Femur (tissue), 1 donor: ENCODE measurements around the gene KDM5B.
A peak's percentile ranks its signal among the peaks of the same experiment; 100 is the strongest.
"Not testable (repeated sequence)": the region's sequence is repeated elsewhere in the genome, so short reads cannot be mapped to it uniquely, and the experiment has no call there.

Experiments used
- DNase-seq: peaks from one replicate; pipeline ENCODE4 v3.0.0-alpha.2; 2017

Gene KDM5B

DNA sequence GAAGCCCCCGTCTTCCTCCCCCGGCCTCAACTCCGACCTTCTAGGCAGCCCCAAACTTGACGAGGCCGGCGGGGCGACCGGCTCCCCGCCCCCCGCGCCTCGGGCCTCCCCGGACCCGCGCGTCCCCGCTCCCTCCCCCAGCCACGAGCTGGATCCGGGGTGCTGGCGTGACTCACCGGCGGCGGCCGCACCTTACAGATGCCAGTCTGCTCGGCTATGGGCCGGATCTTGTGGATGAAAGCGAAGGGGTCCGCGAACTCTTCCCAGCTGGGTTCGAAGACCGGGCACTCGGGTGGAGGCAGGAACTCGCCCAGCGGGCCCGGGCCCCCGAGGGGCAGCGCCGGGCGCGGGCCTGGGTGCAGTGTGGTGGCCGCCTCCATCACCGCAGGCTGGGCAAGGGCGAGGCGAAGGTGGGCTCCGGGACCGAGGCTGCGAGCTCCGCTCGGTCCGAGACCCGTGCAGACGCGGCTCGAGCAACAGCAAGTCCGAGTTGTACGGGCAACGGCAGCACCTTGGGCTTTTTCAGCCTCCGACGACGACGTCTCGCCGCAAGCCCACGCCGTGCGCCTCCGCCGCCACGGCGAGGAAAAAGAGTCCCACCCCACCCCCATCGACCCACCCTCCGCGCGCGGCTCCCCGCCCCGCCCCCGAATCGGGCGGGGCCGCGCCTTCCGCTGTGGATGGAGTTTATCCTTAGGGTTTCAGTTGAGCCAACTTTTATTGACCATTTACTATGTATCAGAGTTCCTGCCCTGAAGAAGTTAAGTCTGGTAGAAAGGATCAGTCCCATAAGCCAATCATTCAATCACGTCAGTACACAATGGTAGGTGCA lies at the start of gene KDM5B:
Gene KDM5B (minus strand): TSS at position 496 of the 832 bp plus-strand sequence. CDS start 116 bp downstream, at position 380.
- peak; percentile 82 for DNase-seq

DNA sequence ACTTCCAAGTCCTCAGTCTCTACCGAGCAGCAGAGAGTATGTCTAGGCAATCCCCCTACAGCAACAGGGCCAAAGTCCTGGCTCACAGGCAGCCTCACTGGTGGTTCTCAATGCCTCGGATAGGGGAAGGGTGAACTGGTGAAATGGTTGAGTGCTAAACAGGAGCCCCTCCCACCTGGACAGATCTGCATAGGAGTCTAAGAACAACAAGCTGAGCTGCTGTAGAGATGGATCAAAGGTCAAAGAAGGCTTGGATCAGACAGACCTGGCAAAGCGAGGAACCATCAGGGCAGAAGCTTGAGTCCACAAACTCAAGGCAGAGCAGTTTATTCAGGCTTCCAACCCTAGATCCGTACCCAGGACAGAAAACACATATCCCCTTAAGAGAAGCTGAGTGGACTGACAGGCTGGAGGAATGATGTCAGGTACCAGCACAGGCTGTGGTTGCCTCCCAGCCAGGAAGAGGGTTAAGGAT lies 49.0 kb upstream of the KDM5B start:
- no peak for DNase-seq

DNA sequence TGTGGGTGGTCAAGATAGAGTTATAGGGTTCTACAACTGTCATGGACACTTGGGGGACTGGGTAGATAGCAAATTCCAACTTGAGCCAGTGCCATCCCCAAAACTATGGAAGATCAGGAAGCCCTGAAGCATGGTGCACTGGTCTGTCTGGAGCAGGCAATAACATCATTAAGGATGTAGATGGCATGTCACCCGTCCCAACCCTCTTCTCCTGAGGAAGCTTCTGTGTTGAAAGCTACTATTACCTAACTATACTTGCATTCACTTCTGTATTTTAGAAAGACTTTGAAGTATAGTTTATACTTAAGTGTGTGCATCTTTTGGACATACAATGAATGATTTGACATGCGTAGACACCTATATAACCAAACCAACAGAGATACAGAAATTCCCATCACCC lies 47.8 kb upstream of the KDM5B start:
- no peak for DNase-seq

DNA sequence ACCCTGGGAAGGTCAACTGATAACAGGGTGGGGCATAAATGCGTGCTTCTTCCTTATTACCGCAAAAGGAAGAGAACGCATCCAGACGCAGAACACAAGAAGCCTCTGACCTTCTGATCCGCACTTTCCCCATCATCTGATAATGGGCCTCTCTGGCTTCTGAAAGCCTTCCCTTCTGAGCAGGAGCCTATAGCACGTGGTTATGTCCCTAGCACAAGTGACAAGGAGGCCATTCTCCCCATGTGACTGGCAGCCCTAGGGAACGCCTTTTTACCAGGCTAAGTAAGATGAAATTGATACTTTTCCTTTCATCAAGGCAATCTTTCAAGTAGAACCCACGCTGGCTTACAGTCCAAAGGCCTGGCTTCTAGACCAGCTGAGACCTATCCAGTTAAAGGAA lies 46.6 kb upstream of the KDM5B start:
- DNase-seq = no peak

DNA sequence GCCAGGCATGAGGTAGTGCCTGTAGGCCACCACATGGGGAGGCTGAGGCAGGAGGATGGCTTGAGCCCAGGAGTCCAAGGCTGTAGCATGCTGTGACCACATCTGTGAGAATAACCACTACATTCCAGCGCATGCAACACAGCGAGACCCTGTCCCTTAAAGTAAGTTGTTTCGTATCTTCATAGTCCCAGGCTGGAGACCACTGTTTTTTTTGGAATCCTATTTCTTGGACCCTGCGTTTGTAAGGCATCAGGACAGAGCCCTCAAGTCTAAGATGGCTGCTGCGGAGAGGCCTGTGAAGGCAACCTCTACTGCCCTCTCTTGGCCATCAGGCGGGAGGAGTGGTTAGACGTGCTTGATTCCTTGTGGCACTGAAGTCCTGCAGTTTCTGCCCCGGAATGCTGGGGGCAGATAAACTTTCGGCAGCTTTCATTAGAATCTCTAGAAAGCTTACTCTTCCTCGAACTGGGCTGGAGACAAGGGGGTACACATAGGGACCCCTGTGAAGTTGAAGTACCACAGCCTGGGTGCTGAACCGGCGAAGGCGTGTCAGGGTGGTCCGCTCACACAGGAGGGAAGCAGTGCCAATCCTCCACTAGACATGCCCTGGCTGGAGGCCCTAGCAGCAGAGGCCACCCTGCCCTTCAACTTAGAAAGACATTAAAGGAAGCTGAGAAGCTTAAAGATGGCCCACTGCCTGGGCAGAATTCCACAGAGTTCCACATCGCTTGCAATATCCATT lies 44.1 kb upstream of the KDM5B start:
- DNase-seq = peak; percentile 35

DNA sequence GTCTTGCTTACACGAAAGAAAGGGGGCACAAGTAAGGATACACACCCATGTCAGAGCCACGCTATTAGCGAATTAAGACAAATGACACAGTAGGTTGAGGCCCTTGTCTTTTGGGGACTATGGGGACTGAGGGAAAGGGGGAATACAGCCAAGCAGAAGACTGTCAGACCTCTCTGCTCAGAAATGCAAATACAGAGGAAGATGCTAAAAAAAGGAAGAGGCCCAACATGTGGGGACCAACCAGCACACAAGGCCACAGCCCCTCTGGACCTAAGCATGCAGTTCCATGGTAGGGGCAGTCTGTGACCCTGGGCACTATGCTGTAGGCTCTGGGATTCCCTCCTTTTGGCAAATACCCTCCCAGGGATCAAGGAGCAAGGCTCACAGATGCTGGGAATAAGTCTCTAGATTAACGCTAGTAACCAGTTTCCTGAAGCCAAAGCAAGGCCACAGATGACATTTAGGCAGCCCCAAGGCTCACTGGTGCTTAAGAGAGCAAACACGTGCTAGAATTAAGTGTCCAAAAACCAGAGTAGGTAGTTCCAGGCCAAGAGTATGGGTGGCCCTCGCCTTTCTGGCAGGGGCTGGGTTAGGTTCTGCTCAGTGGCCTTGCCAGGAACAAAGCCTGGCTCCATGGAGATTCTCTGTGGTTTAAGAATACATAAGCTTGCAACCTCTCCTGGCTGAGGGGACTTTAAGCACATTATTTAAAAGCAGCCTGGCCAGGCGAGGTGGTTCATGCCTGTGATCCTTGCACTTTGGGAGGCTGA lies 42.6 kb upstream of the KDM5B start:
- peak; percentile 39 for DNase-seq

DNA sequence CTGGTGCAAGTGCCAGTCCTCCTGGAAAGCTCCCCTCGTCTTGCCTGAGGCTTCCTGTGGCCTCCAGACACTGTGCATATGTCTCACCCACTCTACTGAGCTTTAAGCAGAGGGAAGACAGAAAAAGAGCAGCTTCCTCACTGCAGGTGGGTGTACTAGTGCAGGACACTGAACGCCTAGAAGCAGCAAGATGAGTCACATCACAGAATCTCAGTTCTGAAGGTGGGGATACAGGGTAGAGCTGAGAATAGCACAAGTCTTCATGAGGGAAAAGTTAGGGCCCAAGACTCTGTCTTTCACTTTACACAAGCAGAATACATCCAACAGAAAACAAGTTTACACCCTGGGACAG lies 39.9 kb upstream of the KDM5B start:
- DNase-seq = no peak

DNA sequence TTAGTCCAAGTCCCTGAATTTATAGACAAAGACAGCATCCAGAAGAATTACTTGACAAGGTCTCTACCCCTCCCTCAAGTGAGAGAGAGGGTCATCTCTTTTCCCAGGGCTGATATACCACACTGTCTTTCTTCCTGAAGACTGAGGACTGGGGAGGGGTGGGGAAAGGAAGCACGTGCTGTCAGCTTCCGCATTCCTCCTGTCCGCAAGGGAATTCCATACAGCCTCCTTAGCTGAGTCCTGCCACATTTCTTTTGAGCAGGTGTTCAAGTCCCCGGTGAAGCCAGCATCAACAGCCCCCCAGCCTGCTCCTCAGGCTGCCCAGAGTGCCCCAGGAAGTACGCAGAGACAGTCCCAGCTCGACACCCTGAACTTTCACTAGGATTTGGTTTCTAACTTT lies 36.7 kb upstream of the KDM5B start:
- no peak for DNase-seq

DNA sequence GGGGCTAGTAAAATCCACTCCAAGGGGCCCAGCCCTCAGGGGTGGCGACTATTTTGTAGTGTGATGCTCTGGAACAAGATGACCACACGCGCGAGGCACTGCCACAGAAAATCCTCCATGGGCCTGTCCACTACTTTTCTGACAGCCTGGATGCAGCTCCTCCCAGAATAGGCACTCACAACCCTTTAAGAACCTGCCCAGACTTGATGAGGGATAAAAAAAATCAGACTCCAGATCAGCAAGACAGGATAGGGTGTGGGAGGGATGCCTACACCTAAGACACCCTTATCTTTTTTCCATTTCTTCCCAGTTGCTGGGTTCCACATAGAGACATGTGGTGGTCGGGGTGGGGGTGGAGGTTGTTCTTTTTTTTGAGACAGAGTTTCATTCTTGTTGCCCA lies 36.0 kb upstream of the KDM5B start:
- no peak for DNase-seq

DNA sequence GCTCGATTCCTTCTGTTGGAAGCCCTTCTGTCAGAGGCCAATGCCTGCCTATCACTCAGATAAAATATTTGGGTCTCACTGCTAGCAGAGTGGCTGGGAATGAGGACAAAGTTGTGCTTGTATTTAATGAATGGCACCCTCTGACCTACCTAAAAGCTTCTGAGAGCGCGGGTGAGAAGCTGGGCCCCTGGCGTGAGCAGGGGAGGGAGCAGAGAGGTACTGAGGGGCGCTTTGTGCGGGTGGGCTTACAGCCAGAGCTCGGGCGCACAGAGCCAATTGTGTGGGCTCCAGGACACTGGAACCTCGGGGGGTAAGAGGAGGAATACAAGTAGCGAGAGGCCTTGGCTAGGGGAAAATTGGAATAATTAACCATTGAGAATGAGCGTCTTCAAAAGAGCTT lies 34.9 kb upstream of the KDM5B start:
- no peak for DNase-seq

DNA sequence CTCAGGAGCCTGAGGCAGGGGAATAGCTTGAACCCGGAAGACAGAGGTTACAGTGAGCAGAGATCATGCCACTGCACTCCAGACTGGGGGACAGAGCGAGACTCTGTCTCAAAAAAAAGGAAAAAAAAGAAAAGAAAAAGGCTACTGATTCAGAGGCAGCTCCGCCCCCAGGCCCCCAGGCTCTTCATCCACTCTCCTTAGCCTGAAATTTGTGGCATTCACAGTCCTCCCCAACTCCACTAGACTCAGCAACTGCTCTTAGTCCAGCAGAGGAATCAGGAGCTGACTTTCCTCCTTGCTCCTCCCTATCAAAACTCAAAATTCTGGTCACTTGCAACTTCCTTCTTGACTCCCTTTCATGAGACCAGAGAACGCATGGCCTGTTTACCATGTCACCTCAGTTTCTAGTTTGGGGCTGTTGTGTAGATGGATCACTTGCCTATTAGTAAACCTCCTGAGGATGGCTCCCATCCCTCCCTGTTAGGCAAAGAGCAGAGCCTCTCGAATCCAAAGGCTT lies 29.6 kb upstream of the KDM5B start:
- no peak for DNase-seq

DNA sequence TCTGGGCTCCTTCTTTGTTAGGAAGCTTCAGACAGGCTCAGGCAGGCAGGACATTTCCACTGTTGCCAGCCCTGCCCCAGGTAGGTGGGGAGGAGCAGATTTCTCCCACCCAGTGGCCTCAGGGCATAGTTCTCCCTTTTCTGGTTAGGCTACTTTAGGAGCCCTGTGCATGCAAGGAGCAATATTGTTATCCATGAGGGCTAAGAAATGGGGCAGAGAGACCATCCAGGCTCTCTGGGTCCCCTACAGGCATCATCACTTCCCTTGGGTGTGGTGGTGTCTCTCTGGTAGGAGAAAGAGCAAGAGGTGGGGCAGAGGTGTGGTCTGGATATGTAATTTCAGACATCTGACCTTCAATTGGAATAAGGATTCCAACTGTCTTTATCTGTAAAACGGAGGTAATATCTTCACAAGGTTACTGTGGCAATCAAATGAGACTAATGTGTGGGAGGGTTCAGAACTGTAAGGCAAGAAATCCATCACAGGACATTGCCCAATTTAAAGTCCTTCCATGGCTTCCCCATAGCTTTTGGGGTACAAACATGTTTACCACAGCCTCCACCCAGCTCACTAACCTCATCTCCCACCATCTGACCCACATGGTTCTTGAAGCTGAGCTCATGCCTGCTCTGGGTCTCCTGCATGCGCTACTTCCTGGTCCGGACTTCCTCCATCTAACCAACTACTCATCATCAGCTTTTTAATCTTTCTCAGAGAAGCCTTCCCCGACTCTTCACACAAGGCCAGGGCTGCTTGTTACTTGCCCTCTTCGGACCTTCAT lies 28.6 kb upstream of the KDM5B start:
- no peak for DNase-seq

DNA sequence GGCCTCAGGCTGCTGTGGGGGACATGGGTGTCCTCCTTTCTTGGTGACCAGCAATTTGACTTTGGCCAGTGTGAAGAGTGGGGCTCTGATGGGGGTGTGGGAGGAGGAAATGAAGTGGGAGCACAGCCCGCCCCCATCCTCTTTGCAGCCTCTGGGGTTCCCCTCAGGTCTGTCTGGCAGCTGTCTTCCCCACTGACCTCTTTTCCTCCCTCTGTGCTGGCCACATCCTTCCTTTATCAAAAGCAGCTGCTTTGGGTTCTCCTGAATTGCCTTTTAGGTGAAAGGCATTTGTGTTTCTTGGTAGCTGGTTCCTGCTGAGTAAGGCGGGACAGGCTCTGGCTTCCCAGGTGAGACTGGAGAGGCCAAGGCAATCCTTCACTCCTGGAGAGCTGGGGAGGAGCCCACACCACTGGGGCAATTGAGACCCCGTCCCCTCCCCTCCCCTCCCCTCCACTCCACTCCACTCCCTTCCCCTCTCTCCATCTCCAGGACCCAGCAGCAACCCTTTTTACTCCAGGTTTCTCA lies 27.4 kb upstream of the KDM5B start:
- no peak for DNase-seq

DNA sequence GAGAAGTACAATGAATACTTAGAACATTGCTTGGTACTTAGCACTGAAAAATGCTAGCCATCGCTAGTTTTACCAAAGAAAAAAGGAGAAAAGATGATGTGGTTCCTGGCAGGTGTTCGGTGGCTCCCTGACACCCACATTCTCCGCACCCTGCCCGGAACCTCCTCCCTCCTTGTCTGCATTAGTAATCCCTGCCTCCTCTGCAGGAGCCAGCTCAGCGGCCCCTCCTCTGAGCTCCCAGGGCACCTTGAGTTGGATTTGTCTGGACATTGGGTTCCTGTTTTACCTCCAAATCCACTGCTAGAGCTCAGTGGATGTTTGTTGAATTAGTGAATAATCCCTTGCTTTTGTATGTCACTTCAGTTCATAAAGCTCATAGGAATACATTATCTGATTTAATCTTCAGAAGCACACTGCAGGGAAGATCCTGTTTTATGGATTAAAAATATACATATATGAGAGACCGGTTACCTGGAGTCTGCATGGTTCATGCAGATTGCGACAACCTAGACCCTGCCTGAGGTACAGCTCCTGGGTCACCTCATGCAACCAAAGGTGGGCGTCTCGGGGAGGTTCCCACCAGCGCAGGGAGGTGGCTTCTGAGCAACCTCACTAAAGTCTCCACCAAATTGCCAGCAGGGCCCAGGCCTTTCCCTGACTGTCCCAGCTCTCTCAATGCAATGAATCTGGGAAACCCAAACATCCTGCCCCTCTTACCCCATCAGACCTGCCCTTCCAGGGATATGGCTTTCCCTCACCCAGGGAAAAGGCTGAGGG lies 26.7 kb upstream of the KDM5B start:
- no peak for DNase-seq

DNA sequence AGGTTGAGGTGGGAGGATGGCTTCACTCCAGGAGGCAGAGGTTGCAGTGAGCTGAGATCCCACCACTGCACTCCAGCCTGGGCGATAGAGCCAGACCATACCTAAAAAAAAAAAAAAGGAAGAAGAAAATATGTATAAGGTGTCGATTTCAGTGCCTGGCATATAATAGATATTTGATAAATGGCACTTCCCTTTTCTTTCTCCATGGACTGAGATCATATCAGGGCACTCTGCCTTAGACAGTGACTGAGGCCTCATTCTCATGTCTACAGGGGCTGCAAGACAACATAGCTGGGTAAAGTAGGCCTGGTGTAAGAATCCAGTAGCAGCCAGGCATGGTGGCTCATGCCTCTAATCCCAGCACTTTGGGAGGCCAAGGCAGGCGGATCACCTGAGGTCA lies 23.7 kb upstream of the KDM5B start:
- no peak for DNase-seq

DNA sequence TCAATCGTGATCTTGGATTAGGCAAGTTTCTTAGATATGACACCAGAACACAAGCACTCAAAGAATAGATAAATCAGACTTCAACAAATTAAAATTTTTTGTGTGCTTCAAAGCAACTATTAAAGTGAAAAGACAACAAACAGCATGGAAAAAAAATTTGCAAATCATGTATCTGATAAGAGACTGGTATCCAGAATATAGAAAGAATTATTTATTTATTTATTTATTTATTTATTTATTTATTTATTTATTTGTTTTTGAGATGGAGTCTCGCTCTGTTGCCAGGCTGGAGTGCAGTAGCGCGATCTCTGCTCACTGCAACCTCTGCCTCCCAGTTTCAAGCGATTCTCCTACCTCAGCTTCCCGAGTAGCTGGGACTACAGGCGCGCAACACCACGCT lies 21.0 kb upstream of the KDM5B start:
- DNase-seq = not testable (repeated sequence)

DNA sequence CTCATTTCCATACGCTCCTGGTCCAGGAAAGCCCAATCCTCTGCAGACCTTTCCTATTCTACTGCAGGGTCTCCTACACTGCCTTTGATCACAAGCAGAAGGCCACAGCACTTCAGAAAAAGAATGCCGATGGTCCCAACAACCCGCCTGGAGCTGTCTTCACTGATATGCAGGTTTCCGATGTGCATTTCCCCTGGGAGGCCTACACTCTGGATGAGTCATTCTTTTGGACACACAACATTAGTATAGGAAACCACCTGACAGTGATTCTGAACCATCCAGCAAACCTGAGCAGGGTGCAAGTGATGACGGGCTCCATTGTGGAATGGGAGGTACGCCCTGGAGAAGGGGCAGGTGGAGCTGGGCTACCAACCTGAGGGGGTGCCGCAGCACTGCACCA lies 17.5 kb upstream of the KDM5B start:
- no peak for DNase-seq

DNA sequence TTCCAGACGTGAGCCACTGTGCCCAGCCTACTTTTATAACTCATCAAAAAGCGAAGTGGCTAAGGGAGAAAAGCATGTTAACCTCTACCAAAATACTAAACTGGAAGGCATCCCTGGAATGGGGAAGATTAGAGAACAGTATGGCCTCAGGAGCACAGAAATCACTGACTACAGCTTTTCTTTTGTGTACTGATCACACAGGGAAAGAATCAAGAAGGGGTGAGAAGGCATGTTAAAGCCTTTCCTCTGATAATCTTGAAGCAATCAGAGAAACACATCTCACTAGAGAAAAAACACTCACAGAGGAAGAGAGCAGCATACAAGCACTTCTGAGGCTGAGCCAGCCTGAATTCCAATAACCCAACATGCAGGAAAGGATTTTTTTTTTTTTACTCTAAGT lies 13.2 kb upstream of the KDM5B start:
- DNase-seq = no peak

DNA sequence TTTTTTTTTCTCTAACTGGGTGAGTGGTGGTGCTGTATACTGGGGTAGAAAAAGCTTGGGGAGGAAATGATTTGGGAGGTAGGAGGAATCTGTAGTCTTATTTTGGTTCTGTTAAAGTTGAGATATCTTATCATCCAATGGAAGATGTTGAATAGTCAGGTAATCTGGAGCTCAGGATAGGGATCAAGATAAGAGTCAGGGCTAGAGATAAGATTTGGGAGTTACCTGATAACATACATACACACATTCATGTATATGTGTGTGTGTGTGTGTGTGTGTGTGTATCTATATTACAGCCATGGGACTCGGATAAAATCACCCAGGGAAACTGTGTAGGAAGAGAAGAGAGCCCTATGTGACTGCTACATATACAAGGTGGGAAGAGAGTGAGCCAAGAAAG lies 10.6 kb upstream of the KDM5B start:
- no peak for DNase-seq

DNA sequence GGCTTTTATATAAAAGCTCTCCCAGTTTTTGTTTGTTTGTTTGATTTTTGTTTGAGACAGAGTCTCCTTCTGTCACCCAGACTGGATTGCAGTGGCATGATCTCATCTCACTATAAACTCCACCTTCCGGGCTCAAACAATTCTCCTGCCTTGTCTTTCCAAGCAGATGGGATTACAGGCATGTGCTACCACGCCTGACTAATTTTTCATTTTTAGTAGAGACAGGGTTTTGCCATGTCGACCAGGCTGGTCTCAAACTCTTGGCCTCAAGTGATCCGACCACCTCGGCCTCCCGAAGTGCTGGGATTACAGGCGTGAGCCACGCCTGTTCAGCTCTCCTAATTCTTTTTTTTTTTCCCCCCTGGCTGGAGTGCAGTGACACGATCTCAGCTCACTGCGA lies 6.9 kb upstream of the KDM5B start:
- no peak for DNase-seq
